ENCODE data around the gene PRSS36.
"Not testable (repeated sequence)": the region's sequence is repeated elsewhere in the genome, so short reads cannot be mapped to it uniquely, and the experiment has no call there.

The PRSS36 gene

GRCh38 chr16:31142109-31143010, 7.5 kb downstream of the PRSS36 start:
- in situ Hi-C loops (cut with MboI; ENCODE audit: low sequenced_read_pairs), result no loop called here

DNA sequence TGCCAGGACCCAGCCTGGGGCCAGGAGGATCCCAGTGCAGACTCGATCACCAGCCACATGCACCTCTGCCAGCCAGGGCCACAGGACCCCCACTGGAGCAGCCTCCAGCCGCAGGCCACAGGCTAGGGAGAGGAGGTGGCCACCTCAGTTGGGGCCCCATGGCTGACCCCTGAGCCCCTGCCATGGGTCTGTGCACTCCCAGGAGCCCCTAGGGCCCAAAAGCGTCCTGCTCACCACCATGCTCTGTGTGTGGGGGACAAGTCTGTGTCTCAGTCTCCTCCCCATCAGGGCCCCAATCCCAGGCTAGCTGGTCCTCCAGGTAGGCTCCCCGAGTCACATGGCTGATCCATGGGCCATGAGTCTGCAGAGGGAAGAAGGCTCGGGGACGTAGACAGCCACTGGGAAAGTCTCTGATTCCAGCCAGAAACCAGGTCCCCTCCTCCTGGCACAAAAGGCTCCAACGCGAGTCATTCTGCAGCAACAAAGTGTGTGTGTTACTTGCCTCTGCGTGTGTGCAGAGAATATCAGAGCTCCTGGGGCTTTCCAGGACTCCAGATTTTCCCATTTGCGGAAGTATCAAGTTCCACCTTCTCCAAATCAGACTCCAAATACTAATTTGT, 8.3 kb downstream of the PRSS36 start:
- in situ Hi-C loops (cut with MboI; ENCODE audit: low sequenced_read_pairs), result no loop called here

- in situ Hi-C loops (cut with MboI; ENCODE audit: low sequenced_read_pairs), result not testable (repeated sequence)
Measured at GRCh38 chr16:31141071-31141469, 8.8 kb downstream of the PRSS36 start.

- in situ Hi-C loops (cut with MboI; ENCODE audit: low sequenced_read_pairs), result no loop called here
Measured at GRCh38 chr16:31138621-31139578, 11.0 kb downstream of the PRSS36 start.

DNA sequence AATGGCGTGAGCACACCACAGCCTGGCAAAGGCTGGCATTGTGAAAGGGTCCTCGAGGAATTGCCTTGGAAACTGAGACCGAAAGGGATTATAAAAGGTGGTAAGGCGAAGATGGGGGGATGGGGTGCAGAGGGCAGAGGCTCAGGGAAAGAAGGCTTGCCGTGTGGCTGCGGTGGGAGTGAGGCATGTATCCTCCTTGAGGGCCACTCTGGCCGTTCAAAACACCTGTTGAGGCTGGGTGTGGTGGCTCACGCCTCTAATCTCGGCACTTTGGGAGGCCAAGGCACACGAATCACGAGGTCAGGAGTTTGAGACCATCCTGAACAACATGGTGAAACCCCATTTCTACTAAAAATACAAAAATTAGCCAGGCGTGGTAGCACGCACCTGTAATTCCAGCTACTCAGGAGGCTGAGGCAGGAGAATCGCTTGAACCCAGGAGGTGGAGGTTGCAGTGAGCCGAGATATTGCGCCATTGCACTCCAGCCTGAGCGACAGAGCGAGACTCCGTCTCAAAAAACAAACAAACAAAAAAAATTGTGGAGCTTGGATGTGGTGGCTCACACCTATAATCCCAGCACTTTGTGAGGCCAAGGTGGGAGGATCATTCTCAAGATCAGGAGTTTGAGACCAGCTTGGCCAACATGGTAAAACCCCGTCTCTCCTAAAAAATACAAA, 12.9 kb downstream of the PRSS36 start:
- in situ Hi-C loops (cut with MboI; ENCODE audit: low sequenced_read_pairs), result not testable (repeated sequence)

- in situ Hi-C loops (cut with MboI; ENCODE audit: low sequenced_read_pairs), result no loop called here
Measured at GRCh38 chr16:31136287-31136662, 13.6 kb downstream of the PRSS36 start.

- in situ Hi-C loops (cut with MboI; ENCODE audit: low sequenced_read_pairs), result no loop called here
Measured at GRCh38 chr16:31135535-31136286, 14.2 kb downstream of the PRSS36 start, which contains the start of gene PRSS8. Gene PRSS8, minus strand, starts transcription at chr16:31135727. Its CDS starts 229 bp downstream, at chr16:31135498.

- in situ Hi-C loops (cut with MboI; ENCODE audit: low sequenced_read_pairs), result no loop called here
Measured at GRCh38 chr16:31134625-31135534, 15.0 kb downstream of the PRSS36 start.

DNA sequence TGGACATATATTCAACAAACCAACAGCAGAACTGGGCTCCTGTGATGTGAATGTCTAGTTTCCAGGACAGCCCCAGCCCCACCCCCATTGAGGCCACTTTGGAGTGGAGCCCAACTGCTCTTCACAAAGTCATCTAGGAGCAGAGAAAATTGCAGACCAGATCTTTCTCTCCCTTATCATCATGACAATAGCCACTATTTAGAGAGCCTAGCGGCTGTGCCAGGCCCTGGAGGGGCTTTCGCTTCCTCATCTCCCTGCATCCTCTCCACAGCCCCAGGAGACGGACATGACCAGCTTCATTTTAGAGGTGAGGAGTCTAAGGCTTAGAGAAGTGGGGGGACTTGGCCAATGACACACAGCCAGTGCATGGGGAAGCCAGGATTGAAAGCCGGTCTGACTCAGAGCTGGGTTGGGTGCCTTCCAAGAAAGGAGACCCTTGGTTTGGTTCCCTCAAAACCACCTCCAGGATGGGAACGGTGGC, 15.7 kb downstream of the PRSS36 start:
- in situ Hi-C loops (cut with MboI; ENCODE audit: low sequenced_read_pairs), result no loop called here

DNA sequence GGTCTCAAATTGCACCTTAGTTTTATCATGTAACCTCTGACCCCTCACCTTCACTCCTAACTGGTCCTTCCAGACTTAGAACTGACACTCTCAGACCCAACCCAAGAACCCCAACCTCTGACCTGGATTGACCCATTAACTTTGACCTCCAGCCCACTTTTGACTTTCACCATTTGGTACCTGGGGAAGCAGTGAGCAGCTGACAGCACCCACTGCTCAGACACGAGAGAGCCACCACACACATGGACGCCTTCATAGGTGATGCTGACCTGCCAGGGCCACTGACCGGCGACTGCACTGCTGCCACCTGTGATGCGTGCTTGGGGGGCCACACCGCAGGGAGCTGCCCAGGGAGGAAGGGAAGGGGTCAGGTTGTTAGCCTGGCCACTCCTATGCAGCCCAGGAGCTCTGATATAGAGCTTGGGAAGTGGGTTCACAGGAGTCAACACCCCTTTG, 16.8 kb downstream of the PRSS36 start:
- in situ Hi-C loops (cut with MboI; ENCODE audit: low sequenced_read_pairs), result no loop called here

GRCh38 chr16:31132303-31132979, 17.4 kb downstream of the PRSS36 start:
- in situ Hi-C loops (cut with MboI; ENCODE audit: low sequenced_read_pairs), result no loop called here

- in situ Hi-C loops (cut with MboI; ENCODE audit: low sequenced_read_pairs), result no loop called here
Measured at GRCh38 chr16:31131841-31132271, 18.0 kb downstream of the PRSS36 start.

- in situ Hi-C loops (cut with MboI; ENCODE audit: low sequenced_read_pairs), result no loop called here
Measured at GRCh38 chr16:31131416-31131815, 18.4 kb downstream of the PRSS36 start.

GRCh38 chr16:31130899-31131298, 19.0 kb downstream of the PRSS36 start:
- in situ Hi-C loops (cut with MboI; ENCODE audit: low sequenced_read_pairs), result no loop called here

- in situ Hi-C loops (cut with MboI; ENCODE audit: low sequenced_read_pairs), result no loop called here
Measured at GRCh38 chr16:31130336-31130891, 19.5 kb downstream of the PRSS36 start.

- in situ Hi-C loops (cut with MboI; ENCODE audit: low sequenced_read_pairs), result no loop called here
Measured at GRCh38 chr16:31129568-31130335, 20.1 kb downstream of the PRSS36 start.
